Measurements from ENCODE around the gene CPNE7. TPM values are rescaled to one million over a fixed set of nuclear protein-coding genes. Genes with fewer than 3 reads are reported as not detected.

Gene CPNE7
- total and polyA plus RNA-seq, 2 of the 13 experiments (the other 11 are each of a cell fraction or from before 2014, with no cell fraction given): 0.59 TPM; not detected in 1

- peak; percentile 30; the same call in 1 of the 2 replicates for TF ChIP-seq ZFP37 (CRISPR knock-in tag; IDR thresholded peaks at IDR 0.05; ENCODE audit: borderline replicate concordance)
- TF ChIP-seq MEIS1 (CRISPR knock-in tag; IDR thresholded peaks at IDR 0.05; ENCODE audit: borderline replicate concordance): peak; percentile 57; the same call in 1 of the 2 replicates
- no peak for TF ChIP-seq HNF1A (IDR thresholded peaks at IDR 0.05; ENCODE audit: low read depth)
- TF ChIP-seq HNF1A (CRISPR knock-in tag; IDR thresholded peaks at IDR 0.05; ENCODE audit: borderline replicate concordance): peak; percentile 47; the same call in 1 of the 2 replicates
- no peak for TF ChIP-seq KAT2B (IDR thresholded peaks at IDR 0.05; ENCODE audit: borderline replicate concordance, low read depth, low read length)
- peak; percentile 83 for TF ChIP-seq REPIN1 (CRISPR knock-in tag; IDR thresholded peaks at IDR 0.05; ENCODE audit: borderline replicate concordance, low read depth)
- 0 out of 2 replicates have a peak, but pooled peaks have one; percentile 10 for TF ChIP-seq ZSCAN25 (CRISPR knock-in tag; IDR thresholded peaks at IDR 0.05)
- 0 out of 2 replicates have a peak, but pooled peaks have one; percentile 24 for TF ChIP-seq IRX3 (CRISPR knock-in tag; IDR thresholded peaks at IDR 0.05; ENCODE audit: borderline replicate concordance, low read depth)
- TF ChIP-seq SSRP1 (CRISPR knock-in tag; IDR thresholded peaks at IDR 0.05): peak; percentile 93
- peak; percentile 84; the same call in 1 of the 2 replicates for TF ChIP-seq DMTF1 (CRISPR knock-in tag; IDR thresholded peaks at IDR 0.05)
- no peak for TF ChIP-seq ATAD3A (CRISPR knock-in tag; IDR thresholded peaks at IDR 0.05)
- peak; percentile 61; the same call in 1 of the 2 replicates for TF ChIP-seq ZMYM4 (CRISPR knock-in tag; IDR thresholded peaks at IDR 0.05)
- no peak for TF ChIP-seq NONO (IDR thresholded peaks at IDR 0.05)
- peak; percentile 80 for TF ChIP-seq NONO (CRISPR knock-in tag; conservative IDR thresholded peaks at IDR 0.05)
- no peak for TF ChIP-seq GATA4 (IDR thresholded peaks at IDR 0.05; ENCODE audit: borderline replicate concordance, low read depth)
- 0 out of 2 replicates have a peak, but pooled peaks have one; percentile 66 for TF ChIP-seq ZNF34 (CRISPR knock-in tag; IDR thresholded peaks at IDR 0.05; ENCODE audit: borderline replicate concordance)
Measured at GRCh38 chr16:89565506-89566372, 9.8 kb upstream of the CPNE7 start (continued).

All from HepG2 (cell line).